ENCODE measurements around the gene RAB40C. TPM values are rescaled to one million over a fixed set of nuclear protein-coding genes. Genes with fewer than 3 reads are reported as not detected.

The RAB40C gene
- total and polyA plus RNA-seq, 9 of the 15 experiments (the other 6 are each of a cell fraction or from before 2014, with no cell fraction given) = 0.17 to 23.4 (median 8.7) TPM

GRCh38 chr16:674214-674881 is 84.5 kb downstream of the RAB40C start (continued):
- TF ChIP-seq THAP12 (CRISPR knock-in tag; IDR thresholded peaks at IDR 0.05) (no peak), ETS1 (conservative IDR thresholded peaks at IDR 0.05; ENCODE audit: control insufficient read depth, low read depth, low read length) (no peak), ZNF12 (CRISPR knock-in tag; IDR thresholded peaks at IDR 0.05) (0 out of 2 replicates have a peak, but pooled peaks have one; percentile 4), ZNF77 (CRISPR knock-in tag; IDR thresholded peaks at IDR 0.05) (0 out of 2 replicates have a peak, but pooled peaks have one; percentile 40), ZNF57 (CRISPR knock-in tag; IDR thresholded peaks at IDR 0.05) (no peak), KDM5B (IDR thresholded peaks at IDR 0.05; ENCODE audit: insufficient replicate concordance, low read depth, low read length) (no peak), GATAD2B (IDR thresholded peaks at IDR 0.05; ENCODE audit: borderline replicate concordance) (no peak), MBD2 (IDR thresholded peaks at IDR 0.05; ENCODE audit: borderline replicate concordance, low read depth) (0 out of 2 replicates have a peak, but pooled peaks have one; percentile 9), CREM (IDR thresholded peaks at IDR 0.05; ENCODE audit: low read depth) (no peak), TFE3 (CRISPR knock-in tag; IDR thresholded peaks at IDR 0.05) (no peak), ZNF76 (CRISPR knock-in tag; IDR thresholded peaks at IDR 0.05; ENCODE audit: borderline replicate concordance) (no peak), CUX1 (CRISPR knock-in tag; IDR thresholded peaks at IDR 0.05) (no peak), SAFB (IDR thresholded peaks at IDR 0.05; ENCODE audit: borderline replicate concordance, low read depth, low read length) (no peak), BCL6 (CRISPR knock-in tag; IDR thresholded peaks at IDR 0.05) (no peak), ZBTB17 (CRISPR knock-in tag; IDR thresholded peaks at IDR 0.05) (peak; percentile 11; the same call in 1 of the 2 replicates), HLTF (IDR thresholded peaks at IDR 0.05) (no peak)
